A673 (cell line): ENCODE results near the gene INHBB.

ENCODE experiments used
- CTCF ChIP-seq: fragments of 300-800, 200-600 bp; sonication (generic); conservative IDR thresholded peaks from 2 replicates; pipeline ENCODE4 v1.5.1; 2017; ENCODE audit warnings: low read depth, mild to moderate bottlenecking, antibody characterized with exemption, low read length, moderate library complexity, mixed read lengths
- EZH2 ChIP-seq: fragments of 200-600 bp; sonication (generic); IDR thresholded peaks from 2 replicates; pipeline ENCODE4 v1.6.1; 2017; ENCODE audit warnings: borderline replicate concordance, low read depth, mild to moderate bottlenecking, mixed read lengths, antibody characterized with exemption, low read length; ENCODE audit not compliant: poor library complexity, severe bottlenecking

GRCh38 chr2:120378605-120379004 is 32.7 kb downstream of the INHBB start:
- TF ChIP-seq CTCF (no peak), EZH2 (no peak)
